Body of pancreas (tissue), 4 donors: Measurements from ENCODE around the gene C2CD5.

Experiments used
- CTCF ChIP-seq, 7 experiments: fragments of 450-650 bp in 4 of 7; fragments of 200-600 bp in 3 of 7; sonication (generic) in 3 of 7; IDR thresholded peaks; one replicate each; pipeline ENCODE4 v1.5.1; 2016 to 2019; ENCODE audit warnings: antibody characterized with exemption in 7 of 7
- POLR2A ChIP-seq, 3 donors: fragments of 450-650 bp; IDR thresholded peaks; one replicate each; pipeline ENCODE4 v1.6.1; 2016; ENCODE audit warnings: antibody characterized with exemption in 3 of 3, mild to moderate bottlenecking in 2 of 3

GRCh38 chr12:22588817-22589216 lies 44.5 kb upstream of the C2CD5 start:
- TF ChIP-seq CTCF (IDR thresholded peaks at IDR 0.05) (no peak), POLR2A (IDR thresholded peaks at IDR 0.05) (no peak)
